ENCODE data around the gene CEP350. TPM values are rescaled to one million over a fixed set of nuclear protein-coding genes. Genes with fewer than 3 reads are reported as not detected.

Gene CEP350
- total RNA-seq, 1 experiment from 2014 or later = 42.2 TPM

DNA sequence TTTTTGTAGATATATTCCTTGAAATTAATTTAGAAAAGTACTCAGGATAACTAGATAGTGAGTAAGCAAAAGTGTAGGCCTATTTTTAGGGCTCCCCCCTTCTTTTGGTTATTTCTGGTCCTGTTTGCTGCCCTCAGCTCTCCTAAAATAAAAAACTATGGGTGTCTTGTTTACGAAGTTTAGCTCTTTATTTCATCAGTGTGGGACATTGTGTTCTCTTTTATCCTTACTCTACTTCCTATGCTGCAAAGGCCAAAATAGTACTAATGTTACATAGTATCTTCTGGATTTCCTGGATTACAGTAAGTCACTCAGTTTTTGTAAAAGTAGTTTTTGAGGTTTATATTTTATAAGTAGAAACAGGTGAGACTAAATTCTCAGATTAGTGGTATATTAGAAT, 15.4 kb downstream of the CEP350 start:
- Histone ChIP-seq H3K4me3 (ENCODE audit: low read depth, low read length, poor library complexity, severe bottlenecking) (no peak overlapping the region), H3K9me3 (ENCODE audit: low read depth, low read length, poor library complexity, severe bottlenecking) (no peaks in the 10 kb centered on the region), H3K27ac (ENCODE audit: low read depth, low read length, poor library complexity, severe bottlenecking) (no peak overlapping the region), H3K36me3 (ENCODE audit: insufficient read depth, low read length, poor library complexity, severe bottlenecking) (no peaks in the 10 kb centered on the region), H3K4me1 (ENCODE audit: insufficient read depth, low read length, poor library complexity, severe bottlenecking) (no peaks in the 10 kb centered on the region), H3K27me3 (replicated peaks; ENCODE audit: insufficient read depth, low read depth, low read length, poor library complexity) (no peaks in the 10 kb centered on the region)
- POLR2A ChIA-PET (ENCODE audit: low non-redundant PET) = no interaction called here
- CTCF ChIA-PET = no interaction called here
- DNase-seq (ENCODE audit: low spot score) = no peak
- intact Hi-C loops (cut with micrococcal nuclease; ENCODE audit: unreplicated experiment) = no loop called here
- TF ChIP-seq, protein P1, sequence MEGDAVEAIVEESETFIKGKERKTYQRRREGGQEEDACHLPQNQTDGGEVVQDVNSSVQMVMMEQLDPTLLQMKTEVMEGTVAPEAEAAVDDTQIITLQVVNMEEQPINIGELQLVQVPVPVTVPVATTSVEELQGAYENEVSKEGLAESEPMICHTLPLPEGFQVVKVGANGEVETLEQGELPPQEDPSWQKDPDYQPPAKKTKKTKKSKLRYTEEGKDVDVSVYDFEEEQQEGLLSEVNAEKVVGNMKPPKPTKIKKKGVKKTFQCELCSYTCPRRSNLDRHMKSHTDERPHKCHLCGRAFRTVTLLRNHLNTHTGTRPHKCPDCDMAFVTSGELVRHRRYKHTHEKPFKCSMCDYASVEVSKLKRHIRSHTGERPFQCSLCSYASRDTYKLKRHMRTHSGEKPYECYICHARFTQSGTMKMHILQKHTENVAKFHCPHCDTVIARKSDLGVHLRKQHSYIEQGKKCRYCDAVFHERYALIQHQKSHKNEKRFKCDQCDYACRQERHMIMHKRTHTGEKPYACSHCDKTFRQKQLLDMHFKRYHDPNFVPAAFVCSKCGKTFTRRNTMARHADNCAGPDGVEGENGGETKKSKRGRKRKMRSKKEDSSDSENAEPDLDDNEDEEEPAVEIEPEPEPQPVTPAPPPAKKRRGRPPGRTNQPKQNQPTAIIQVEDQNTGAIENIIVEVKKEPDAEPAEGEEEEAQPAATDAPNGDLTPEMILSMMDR (conservative IDR thresholded peaks at IDR 0.05; ENCODE audit: low read depth, low read length) = no peak
- TF ChIP-seq EZH2 (IDR thresholded peaks at IDR 0.05; ENCODE audit: borderline replicate concordance, low read depth, low read length, poor library complexity, severe bottlenecking) = no peak
- no TSS peak for BruUV-seq (replicated peaks)

DNA sequence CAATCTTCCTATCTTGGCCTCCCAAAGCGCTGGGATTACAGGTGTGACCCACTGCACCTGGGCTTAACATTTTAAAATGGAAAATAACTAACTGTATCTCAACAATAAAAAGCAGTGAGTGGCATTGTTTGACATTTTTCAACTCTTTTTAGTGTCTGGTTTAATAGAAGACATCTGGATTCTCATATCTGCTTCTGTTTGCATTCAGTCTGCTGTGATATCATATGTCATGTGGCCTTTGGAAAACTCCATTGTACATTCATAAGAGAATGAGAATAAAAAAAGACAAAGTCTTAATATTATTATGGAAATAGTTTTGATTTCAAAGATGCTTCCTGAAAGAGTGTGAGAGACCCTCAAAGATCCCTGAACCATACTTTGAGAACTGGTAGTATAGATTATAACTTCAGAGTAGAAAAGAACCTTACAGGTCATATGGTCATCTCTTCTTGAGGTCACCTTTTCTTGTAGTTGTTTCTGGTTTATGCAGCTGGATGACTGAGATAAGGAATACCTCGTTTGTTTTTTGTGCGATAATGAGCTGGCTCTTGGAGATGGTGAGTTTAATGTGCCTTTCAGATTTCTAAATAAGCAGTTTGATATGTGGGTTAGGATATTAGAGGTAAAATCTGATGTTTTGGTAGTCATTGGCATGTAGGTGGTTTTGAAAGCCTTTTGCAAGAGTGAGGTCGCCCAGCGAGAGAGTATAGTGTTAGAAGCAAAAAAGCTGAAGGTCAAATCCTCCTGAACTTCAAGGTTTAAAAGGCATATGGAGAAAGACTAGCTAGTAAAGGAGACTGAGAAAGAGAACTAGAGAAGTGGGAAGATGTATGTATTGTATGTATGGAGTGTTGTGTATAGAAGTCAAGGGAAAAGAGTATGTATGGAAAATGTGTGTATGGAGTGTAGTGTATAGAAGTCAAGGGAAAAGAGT, 17.2 kb downstream of the CEP350 start:
- no peaks in the 10 kb centered on the region for H3K27me3 ChIP-seq (replicated peaks; ENCODE audit: insufficient read depth, low read depth, low read length, poor library complexity)
- CTCF ChIA-PET = no interaction called here
- H3K36me3 ChIP-seq (ENCODE audit: insufficient read depth, low read length, poor library complexity, severe bottlenecking) = no peaks in the 10 kb centered on the region
- no peak overlapping the region for H3K4me3 ChIP-seq (ENCODE audit: low read depth, low read length, poor library complexity, severe bottlenecking)
- no TSS peak for BruUV-seq (replicated peaks)
- H3K27ac ChIP-seq (ENCODE audit: low read depth, low read length, poor library complexity, severe bottlenecking) = no peak overlapping the region
- H3K4me1 ChIP-seq (ENCODE audit: insufficient read depth, low read length, poor library complexity, severe bottlenecking) = no peaks in the 10 kb centered on the region
- no peaks in the 10 kb centered on the region for H3K9me3 ChIP-seq (ENCODE audit: low read depth, low read length, poor library complexity, severe bottlenecking)
- intact Hi-C loops (cut with micrococcal nuclease; ENCODE audit: unreplicated experiment) = no loop called here
- TF ChIP-seq EZH2 (IDR thresholded peaks at IDR 0.05; ENCODE audit: borderline replicate concordance, low read depth, low read length, poor library complexity, severe bottlenecking) = no peak
- POLR2A ChIA-PET (ENCODE audit: low non-redundant PET) = no interaction called here
- no peak for DNase-seq (ENCODE audit: low spot score)

DNA sequence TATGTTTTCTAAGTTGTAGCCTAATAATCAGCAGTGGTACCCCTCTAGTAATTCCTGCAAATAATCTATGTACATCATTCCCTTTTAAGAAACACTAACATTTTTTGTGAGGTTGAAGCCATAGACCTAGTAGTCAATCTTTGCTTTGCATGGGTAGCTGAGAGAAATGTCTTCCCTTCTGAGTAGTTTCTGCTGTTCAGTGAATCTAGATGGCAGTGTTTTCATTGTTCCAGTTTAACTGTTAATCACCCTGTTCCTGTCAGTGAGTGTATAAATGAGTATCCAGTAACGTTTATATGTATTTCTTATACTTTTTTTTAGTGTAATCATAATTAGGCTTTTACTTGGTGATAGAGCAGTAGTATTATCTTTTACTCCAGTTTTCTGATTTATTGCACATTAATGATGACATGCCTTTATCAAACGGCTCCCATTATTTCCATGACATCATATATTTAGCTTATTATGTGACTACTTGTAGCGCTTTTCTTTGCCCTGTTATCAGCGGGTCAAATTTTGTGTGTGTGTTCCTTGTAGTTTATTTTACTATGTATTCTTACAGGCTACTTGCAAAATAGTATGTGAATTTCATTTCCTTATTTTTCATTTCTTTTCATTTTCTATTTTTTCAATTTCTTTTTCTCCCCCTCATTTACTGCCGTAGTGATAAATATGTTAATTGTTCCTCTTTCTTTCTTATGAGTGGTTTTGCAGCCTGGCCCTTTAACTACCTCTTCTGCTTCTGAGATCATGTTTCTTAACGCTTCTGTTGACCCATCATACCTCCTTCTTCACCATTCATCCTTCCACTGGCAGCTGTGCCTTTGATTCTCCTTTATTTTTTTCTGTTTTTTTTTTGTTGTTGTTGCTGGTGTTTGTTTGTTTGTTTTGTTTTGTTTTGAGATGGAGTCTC, 18.8 kb downstream of the CEP350 start:
- Histone ChIP-seq H3K36me3 (ENCODE audit: insufficient read depth, low read length, poor library complexity, severe bottlenecking) (no peaks in the 10 kb centered on the region), H3K27ac (ENCODE audit: low read depth, low read length, poor library complexity, severe bottlenecking) (no peak overlapping the region), H3K4me1 (ENCODE audit: insufficient read depth, low read length, poor library complexity, severe bottlenecking) (no peaks in the 10 kb centered on the region), H3K27me3 (replicated peaks; ENCODE audit: insufficient read depth, low read depth, low read length, poor library complexity) (no peaks in the 10 kb centered on the region), H3K4me3 (ENCODE audit: low read depth, low read length, poor library complexity, severe bottlenecking) (no peak overlapping the region), H3K9me3 (ENCODE audit: low read depth, low read length, poor library complexity, severe bottlenecking) (no peaks in the 10 kb centered on the region)
- CTCF ChIA-PET = no interaction called here
- no TSS peak for BruUV-seq (replicated peaks)
- POLR2A ChIA-PET (ENCODE audit: low non-redundant PET) = no interaction called here
- no peak for TF ChIP-seq EZH2 (IDR thresholded peaks at IDR 0.05; ENCODE audit: borderline replicate concordance, low read depth, low read length, poor library complexity, severe bottlenecking)
- TF ChIP-seq, protein P1 (conservative IDR thresholded peaks at IDR 0.05; ENCODE audit: low read depth, low read length) = no peak
- no peak for DNase-seq (ENCODE audit: low spot score)
- intact Hi-C loops (cut with micrococcal nuclease; ENCODE audit: unreplicated experiment) = no loop called here
